ENCODE data around the gene PLD2. TPM values are rescaled to one million over a fixed set of nuclear protein-coding genes. Genes with fewer than 3 reads are reported as not detected.

The PLD2 gene
- total and polyA plus RNA-seq, 9 of the 15 experiments (the other 6 are each of a cell fraction or from before 2014, with no cell fraction given), result 0.20 to 7.5 (median 3.3) TPM

- TF ChIP-seq ZNF398 (CRISPR knock-in tag; IDR thresholded peaks at IDR 0.05), result no peak
- no peak for TF ChIP-seq ARID1B (IDR thresholded peaks at IDR 0.05)
- TF ChIP-seq ZNF140 (CRISPR knock-in tag; IDR thresholded peaks at IDR 0.05), result no peak
These were observed 54.1 kb downstream of the PLD2 start (continued) for GRCh38 chr17:4861052-4861451.

GRCh38 chr17:4862720-4863119 is 55.8 kb downstream of the PLD2 start:
- ATAC-seq, result no peak
- ChIA-PET CTCF (ENCODE audit: low intra/inter-chr PET ratio) (no interaction called here), POLR2A (no interaction called here)
- Histone ChIP-seq H3K4me3 (no peak overlapping the region), H3K4me2 (ENCODE audit: insufficient read depth, low read length) (no peak overlapping the region), H3K4me1 (replicated peaks in 1 of 2; ENCODE audit: control insufficient read depth in 2 of 2, insufficient read depth in 2 of 2, low read length in 2 of 2) (no peaks in the 10 kb centered on the region; a peak in 1 of 5 replicates), H2AFZ (ENCODE audit: low read depth, low read length) (no peak overlapping the region), H3K27me3 (ENCODE audit: control insufficient read depth in 2 of 2, insufficient read depth in 2 of 2, low read length in 2 of 2) (no peaks in the 10 kb centered on the region), H3K9ac (ENCODE audit: insufficient read depth in 1 of 2, low read depth in 2 of 2, low read length in 2 of 2) (no peak overlapping the region), H3K9me1 (ENCODE audit: control insufficient read depth, insufficient read depth, low read length) (no peaks in the 10 kb centered on the region), H3K27ac (ENCODE audit: extremely low read depth, low read depth, low read length) (no peak overlapping the region), H3K36me3 (ENCODE audit: control insufficient read depth, insufficient read depth, low read length) (peaks cover 19% of the 10 kb centered on the region; the same call in 2 of the 3 replicates), H3K9me3 (replicated peaks; ENCODE audit: control insufficient read depth, insufficient read depth, low read depth, low read length) (no peaks in the 10 kb centered on the region), H4K20me1 (replicated peaks; ENCODE audit: control insufficient read depth, insufficient read depth, low read length) (no peaks in the 10 kb centered on the region), H3K79me2 (ENCODE audit: control insufficient read depth, insufficient read depth, low read length) (peaks cover 11% of the 10 kb centered on the region; the same call in 2 of the 3 replicates)
- no peak for TF ChIP-seq GTF2E2 (tag; IDR thresholded peaks at IDR 0.05)
- no peak for TF ChIP-seq ZC3H8 (IDR thresholded peaks at IDR 0.05)
- peak; percentile 61 for TF ChIP-seq ZNF121 (CRISPR knock-in tag; conservative IDR thresholded peaks at IDR 0.05)
- TF ChIP-seq RBM15 (IDR thresholded peaks at IDR 0.05; ENCODE audit: insufficient read depth, low read length), result no peak
- TF ChIP-seq POU5F1 (IDR thresholded peaks at IDR 0.05; ENCODE audit: borderline replicate concordance, low read depth, low read length, partially characterized antibody), result no peak
- TF ChIP-seq TCF15 (CRISPR knock-in tag; IDR thresholded peaks at IDR 0.05), result no peak
- 89% methylated on average over 4 of the region's 4 CpGs for WGBS (ENCODE audit: insufficient coverage, low coverage, missing lambda C conversion rate)
- no peak for FAIRE-seq
- intact Hi-C loops (cut with micrococcal nuclease) (no loop called here), in situ Hi-C loops (cut with MboI) (no loop called here)
- no TSS peak for BruUV-seq (replicated peaks)
- no peak for DNase-seq (ENCODE audit: extremely low read depth in 1 of 4, low spot score in 3 of 4)
